Eye (tissue), 1 donor: ENCODE data around the gene LTBP4.

Source experiments
- DNase-seq: peaks from one replicate; pipeline ENCODE4 v3.0.0-alpha.2; 2015

The LTBP4 gene

GRCh38 chr19:40671404-40671803, 70.2 kb downstream of the LTBP4 start:
- no peak for DNase-seq

DNA sequence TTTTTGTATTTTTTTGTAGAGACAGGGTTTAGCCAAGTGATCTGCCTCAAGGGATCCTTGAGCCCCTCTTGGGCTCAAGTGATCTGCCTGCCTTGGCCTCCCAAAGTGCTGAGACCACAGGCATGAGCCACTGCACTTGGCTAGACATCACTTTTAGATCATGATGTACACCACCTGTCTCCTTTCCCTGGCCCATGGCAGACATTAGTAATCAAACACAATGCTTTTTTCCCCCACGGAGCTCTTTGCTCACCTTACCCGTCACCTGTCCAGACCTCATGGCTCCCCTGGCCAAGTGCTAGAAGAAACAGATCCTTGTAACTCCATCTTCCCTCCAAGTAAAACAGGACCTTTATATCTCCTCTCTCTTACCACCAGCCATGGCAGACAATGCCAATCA, 70.9 kb downstream of the LTBP4 start:
- DNase-seq: no peak

DNA sequence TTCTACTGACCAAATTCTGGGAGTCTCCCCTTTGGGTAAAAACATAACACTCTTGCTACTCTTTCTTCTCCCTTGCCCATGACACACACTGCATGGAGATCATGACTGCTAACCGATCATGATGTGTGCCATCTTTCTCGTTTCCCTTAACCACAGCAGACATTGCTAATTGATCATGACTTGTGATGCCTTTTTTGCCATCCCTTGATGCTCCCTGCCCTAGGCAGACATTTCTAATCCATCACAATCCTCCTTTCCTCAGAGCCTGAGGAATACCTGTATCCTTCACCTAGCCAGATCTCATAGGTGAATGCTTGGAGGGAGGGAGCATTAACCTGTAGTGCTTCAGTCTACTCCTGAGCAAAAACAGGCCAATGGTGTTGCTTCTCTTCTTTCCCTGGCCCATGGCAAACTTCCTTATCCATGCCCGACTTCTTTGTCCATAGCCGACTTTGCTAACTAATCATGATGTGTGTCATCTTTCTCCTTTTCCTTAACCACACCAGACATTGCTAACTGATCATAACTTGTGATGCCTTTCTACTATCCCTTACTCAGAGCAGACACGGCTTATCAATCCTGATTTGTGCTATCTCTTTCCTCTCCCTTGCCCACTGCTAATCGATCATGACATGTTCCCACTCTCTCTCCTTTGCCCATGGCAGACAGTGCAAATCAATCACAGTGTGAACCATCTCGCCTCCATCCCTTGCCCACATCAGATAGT, 71.6 kb downstream of the LTBP4 start:
- no peak for DNase-seq

DNA sequence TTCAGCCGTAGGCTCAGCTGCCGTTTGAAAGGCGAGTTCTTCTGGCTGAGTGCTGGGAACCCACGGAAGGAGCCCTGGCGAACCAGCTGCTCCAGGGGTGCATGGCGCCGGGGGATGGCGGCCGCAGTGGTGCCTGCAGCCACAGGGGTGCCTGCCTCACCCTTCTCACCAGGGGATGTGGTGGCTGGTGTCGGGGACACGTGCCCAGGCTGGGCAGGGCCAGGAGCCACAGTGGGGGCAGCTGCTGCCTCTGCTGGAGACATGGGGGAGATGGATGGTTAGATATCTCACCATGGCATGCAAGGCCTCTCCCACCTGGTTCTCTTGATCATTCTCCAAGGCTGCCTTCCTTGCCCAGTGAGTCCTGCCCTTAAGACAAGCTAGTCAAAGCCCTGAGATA, 72.2 kb downstream of the LTBP4 start:
- DNase-seq: no peak

- no peak for DNase-seq
Measured at GRCh38 chr19:40674291-40674690, 73.1 kb downstream of the LTBP4 start.

DNA sequence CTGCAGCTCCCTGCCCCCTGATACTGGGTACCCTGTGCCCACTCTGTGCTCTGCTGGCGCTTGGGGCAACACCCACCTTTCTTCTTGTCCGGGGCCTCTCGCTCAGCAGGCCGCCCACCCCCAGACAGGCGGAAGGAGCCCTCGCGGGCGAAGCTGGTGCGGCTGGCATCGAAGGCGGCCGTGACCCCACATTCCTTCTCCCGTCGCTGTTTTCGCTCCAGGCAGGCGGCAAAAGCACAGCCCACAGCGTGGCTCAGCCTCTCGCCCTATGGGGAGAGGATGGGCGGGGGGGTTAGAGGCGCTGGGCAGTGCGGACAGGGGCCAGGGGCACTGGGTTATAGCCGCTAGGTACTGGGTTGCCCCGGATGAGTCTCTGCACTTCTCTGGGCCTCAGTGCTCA, 76.0 kb downstream of the LTBP4 start:
- no peak for DNase-seq
